Measurements from ENCODE around the gene HNRNPF.
A peak's percentile ranks its signal among the peaks of the same experiment; 100 is the strongest.

HNRNPF gene

DNA sequence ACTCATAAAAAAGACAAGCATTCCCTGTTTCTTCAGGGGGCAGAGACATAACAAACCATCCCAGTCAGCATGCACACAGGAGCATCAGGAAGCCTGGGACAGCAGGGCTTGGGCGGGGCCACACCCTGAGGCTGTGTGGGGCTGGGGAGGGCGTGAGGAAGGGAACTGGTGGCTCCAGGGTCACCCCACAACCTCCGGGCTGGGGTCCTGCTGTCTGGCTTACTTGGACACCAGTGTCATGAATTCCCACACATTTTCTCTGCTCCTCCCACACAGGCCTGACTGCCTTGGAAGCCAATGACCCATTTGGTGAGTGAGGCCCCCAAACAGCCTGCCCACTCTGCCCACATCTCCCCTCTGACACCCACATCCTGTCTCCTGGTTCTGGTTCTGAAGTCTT lies 34.8 kb downstream of the HNRNPF start:
- no peak for DNase-seq

DNA sequence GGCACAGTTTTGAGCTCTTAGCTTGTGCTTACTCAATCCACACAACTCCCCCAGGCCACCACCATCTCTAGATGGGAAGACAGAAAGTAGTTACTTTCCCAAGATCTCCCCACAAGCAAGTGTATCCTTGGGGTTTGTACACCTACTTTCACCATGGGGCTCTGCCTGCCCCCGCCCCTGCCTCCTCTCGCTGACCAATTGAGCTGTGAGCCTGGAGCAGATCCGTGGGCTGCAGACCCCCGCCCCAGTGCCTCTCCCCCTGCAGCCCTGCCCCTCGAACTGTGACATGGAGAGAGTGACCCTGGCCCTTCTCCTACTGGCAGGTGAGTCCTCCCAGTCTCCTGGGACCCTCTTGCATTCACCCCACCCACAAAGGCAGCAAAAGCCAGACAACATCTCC lies 35.5 kb downstream of the HNRNPF start:
- DNase-seq: no peak

- no peak for DNase-seq
Measured at GRCh38 chr10:43372765-43373361, 36.1 kb downstream of the HNRNPF start.

- no peak for DNase-seq
Measured at GRCh38 chr10:43371418-43371817, 37.6 kb downstream of the HNRNPF start, which contains the start of gene FXYD4. TSS of gene FXYD4 (plus strand) at chr10:43371636. CDS start at chr10:43373747, 2,111 bp downstream.

DNA sequence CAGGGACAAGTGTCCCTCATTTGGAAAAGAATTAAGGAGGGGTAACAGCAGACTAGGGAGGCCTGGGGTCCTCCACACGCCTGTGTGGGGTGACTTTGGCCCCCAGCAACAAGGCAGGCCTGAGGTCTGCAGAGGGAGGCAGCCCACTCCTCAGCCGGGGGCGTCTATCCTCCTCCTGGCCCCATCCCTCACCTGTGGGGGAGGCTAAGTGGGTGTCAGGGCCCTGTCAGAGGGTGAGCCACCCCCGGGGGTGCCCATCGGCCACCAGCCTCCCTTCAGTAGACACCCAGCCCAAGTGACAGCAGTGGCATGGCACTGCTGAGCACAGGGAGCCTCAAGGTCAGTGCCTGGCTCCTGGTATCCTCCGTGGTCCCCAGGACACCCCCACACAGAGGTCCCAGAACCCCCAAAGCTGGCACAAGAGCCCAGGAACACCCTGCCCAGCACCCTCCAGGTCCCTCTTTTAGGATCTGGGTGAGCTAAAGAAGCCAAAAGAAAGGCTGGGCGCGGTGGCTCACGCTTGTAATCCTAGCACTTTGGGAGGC lies 38.2 kb downstream of the HNRNPF start:
- no peak for DNase-seq

- no peak for DNase-seq
Measured at GRCh38 chr10:43369921-43370320, 39.1 kb downstream of the HNRNPF start.

DNA sequence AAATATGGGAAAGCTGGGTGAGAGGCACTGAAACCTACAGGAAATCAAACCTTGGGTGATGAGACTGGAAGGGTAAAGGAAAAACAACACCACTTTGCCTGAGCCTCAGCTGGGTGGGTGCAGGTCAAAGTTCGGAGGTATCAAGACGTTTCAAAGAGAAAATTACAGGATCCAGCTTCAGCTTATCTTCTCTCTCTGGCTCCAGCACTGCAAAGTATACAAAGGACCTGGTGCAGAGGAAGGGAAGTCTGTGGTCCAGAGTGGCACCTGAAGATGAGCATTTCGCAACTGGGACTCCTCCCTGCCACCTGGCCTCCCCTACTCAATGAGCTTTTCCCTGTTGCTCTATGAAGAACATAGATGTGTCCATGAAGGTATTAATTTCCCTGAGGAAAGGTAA lies 44.0 kb downstream of the HNRNPF start:
- no peak for DNase-seq

DNA sequence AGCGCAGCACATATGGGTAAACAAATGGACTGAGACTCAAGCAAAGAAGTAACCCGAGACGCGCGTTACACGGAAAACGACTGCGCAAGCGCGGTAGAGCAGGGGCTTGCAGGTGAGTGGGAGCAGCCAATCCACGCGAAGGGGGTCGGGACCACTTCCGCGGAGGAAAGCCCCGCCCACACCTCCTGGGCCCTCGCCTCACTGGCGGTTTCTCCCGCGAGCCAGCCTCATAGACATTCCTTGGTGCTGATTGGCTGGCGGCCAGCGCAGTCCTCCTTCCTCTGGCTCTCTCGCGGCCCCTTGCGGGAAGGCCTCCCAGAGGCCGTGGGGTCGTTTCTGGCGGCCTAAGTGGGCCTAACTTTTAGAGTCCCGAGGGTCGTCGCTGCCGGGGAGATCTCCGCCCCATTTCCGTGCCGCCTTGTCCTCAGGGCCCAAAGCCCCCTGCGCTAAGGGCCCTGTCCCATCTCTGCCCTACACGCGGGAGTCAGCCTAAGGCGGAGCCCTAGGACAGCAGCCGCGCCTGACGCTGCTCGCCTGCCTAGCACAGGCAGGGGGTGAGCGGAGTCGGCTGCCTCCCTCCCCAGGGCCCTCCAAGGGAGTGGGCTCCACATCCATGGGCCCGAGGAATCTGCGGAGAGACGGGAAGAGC lies 46.7 kb downstream of the HNRNPF start:
- peak; percentile 7 for DNase-seq

- no peak for DNase-seq
Measured at GRCh38 chr10:43361547-43362190, 47.3 kb downstream of the HNRNPF start.

GRCh38 chr10:43360086-43360485 lies 48.9 kb downstream of the HNRNPF start:
- no peak for DNase-seq

GRCh38 chr10:43355749-43356371 lies 53.1 kb downstream of the HNRNPF start:
- no peak for DNase-seq

GRCh38 chr10:43354879-43355380 lies 54.1 kb downstream of the HNRNPF start:
- DNase-seq: no peak

DNA sequence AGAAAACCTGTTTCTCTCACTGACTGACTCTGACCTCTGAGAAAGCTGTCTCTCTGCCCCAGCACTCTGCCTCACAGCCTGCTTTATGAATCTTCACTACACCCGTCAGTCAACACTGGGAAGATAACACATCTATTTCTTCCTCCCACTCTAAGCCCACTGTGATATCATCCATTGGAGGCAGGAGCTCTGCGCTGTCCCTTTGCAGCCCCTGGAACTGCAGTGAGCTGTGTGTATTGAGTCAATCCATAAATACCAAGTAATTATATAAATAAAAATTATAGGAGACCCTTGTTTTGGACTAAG lies 54.7 kb downstream of the HNRNPF start:
- DNase-seq: no peak

DNA sequence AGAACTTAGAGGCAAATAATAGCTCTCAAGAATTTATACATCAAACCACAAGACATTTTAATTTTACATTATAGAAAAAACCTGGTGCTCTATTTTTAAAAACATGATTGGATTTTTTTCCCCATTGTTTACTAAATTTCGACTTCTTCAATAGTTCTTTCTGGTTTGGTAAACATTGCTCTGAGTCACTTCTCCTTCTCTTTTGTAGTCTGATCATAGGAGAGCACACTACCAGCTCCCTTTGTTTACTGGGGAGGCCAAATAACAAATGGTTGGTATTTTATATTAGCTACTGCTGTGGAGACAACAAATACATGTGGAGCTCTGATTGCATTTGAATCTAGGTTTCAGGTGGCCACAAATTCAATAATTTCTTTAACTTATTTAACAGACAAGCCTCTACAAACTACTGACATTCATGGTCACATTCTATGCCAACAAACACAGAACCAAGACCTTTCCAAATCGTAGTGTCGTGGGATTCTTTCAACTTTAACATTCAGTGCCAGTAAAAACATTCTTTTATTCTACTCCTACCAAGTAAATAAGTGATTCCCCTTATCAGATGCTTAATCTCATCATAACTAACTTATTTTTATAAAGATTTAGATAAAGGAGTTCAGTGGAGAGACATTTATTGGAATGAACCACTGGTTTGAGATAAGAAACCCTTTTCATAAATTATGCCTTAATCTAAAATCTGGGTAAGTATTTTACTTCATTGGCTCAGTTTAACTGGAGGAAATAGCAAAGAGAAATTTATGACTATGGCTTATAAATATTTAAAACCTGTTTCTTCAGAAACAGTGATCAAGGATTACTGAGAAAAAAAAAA lies 55.3 kb downstream of the HNRNPF start:
- no peak for DNase-seq

GRCh38 chr10:43352951-43353350 lies 56.0 kb downstream of the HNRNPF start:
- DNase-seq: no peak

DNA sequence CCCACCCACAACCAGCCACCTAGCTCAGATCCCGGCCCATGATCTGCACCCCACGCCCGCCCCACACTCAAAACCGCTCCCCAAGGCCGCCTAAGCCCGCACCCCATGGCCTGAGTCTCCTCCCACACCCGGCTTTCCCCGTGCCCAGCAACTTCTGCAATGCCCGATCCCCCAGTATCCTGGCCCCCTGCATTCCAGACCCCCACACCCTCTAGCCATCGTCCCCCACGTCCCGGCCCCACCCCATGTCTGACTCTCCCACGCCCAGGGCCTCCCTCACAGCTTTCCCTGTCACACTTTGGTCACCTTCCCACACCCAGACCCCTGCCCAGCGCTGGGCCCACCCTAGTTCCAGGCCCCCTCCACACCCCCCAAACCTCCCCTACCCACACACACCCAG lies 57.7 kb downstream of the HNRNPF start:
- DNase-seq: no peak

- DNase-seq: no peak
Measured at GRCh38 chr10:43350686-43351085, 58.3 kb downstream of the HNRNPF start.

DNA sequence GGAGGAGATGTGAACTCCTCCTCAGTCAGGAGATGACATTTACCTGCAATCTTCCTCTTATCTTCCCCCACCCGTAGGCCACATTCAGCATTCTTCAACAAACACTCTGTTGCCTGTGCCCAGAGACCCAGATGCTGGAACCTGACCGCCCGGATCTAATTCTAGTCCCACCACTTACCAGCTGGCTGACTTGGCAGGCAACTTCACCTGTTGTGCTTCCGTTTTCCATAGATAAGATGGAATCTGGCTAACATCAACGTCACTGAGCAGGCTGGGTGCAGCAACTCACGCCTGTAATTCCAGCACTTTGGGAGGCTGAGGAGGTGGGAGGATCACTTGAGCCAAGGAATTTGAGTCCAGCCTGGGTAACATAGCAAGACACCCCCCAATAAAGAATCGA lies 58.8 kb downstream of the HNRNPF start:
- DNase-seq: no peak

GRCh38 chr10:43348511-43349312 lies 60.3 kb downstream of the HNRNPF start:
- no peak for DNase-seq

DNA sequence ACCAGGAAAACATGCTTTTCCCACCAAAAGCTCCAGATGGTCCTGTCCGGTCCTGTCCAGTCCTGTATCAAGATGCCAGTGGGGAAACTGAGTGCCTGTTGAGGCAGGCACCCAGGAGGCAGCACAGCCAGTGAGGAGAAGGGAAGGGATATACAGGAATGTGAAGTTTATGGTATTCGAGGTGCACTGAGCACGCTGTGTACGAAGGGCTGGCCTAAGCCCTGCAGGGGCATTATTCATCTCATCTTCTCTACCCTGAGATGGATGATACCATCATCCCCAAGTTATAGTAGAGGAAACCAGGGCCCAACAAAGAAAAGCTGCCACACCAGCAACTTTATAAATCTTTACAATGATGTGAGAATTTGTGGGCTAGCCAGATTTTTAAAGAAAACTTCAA lies 61.0 kb downstream of the HNRNPF start:
- DNase-seq: no peak

DNA sequence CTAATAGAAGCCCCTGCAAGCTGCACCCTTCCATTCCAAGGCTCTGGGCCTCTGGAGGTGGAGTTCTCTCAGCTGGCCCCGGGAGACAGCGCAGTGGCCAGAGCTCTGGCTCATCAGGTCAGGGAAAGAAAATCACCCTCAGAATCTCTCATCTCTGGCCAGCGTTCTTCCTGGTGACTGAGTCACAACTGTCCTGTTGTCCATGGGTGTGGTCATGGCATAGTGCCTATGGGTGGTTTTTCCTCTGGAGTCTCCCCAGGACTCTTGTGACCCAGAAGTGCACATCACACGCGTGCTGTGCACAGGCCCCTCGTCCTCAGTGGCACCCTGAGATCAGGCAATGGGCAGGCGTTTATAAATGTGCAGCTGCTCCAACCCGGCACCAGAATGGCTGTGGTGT lies 64.9 kb downstream of the HNRNPF start:
- DNase-seq: no peak

- DNase-seq: no peak
Measured at GRCh38 chr10:43343126-43343525, 65.9 kb downstream of the HNRNPF start.
